ENCODE measurements around the gene CARMIL3.

CARMIL3 gene

DNA sequence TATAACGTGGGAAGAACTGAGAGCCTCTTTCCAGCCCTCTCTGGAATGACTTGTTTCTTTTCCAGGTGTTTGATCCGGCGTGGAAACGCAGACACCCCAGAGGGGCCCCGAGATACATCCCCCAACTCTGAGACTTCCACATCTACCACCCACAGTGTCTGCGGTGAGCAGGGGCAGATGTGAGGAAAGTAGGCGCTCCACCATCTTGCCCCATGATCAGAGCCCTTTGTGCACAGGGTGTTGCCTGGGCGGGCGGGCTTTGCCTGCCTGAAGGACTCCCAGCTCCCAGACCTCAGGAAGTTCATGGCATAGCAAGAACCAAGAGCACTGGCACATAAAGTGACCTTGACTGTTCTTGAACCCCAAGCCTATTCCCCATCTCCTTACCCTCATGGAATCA is 2.8 kb downstream of the CARMIL3 start:
- TF ChIP-seq, protein P1, sequence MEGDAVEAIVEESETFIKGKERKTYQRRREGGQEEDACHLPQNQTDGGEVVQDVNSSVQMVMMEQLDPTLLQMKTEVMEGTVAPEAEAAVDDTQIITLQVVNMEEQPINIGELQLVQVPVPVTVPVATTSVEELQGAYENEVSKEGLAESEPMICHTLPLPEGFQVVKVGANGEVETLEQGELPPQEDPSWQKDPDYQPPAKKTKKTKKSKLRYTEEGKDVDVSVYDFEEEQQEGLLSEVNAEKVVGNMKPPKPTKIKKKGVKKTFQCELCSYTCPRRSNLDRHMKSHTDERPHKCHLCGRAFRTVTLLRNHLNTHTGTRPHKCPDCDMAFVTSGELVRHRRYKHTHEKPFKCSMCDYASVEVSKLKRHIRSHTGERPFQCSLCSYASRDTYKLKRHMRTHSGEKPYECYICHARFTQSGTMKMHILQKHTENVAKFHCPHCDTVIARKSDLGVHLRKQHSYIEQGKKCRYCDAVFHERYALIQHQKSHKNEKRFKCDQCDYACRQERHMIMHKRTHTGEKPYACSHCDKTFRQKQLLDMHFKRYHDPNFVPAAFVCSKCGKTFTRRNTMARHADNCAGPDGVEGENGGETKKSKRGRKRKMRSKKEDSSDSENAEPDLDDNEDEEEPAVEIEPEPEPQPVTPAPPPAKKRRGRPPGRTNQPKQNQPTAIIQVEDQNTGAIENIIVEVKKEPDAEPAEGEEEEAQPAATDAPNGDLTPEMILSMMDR (IDR thresholded peaks at IDR 0.05; ENCODE audit: low read length, missing control alignments): no peak
- no peak for DNase-seq (ENCODE audit: low read depth)
- H3K4me3 ChIP-seq (replicated peaks; ENCODE audit: low read depth, low read length): no peak overlapping the region

DNA sequence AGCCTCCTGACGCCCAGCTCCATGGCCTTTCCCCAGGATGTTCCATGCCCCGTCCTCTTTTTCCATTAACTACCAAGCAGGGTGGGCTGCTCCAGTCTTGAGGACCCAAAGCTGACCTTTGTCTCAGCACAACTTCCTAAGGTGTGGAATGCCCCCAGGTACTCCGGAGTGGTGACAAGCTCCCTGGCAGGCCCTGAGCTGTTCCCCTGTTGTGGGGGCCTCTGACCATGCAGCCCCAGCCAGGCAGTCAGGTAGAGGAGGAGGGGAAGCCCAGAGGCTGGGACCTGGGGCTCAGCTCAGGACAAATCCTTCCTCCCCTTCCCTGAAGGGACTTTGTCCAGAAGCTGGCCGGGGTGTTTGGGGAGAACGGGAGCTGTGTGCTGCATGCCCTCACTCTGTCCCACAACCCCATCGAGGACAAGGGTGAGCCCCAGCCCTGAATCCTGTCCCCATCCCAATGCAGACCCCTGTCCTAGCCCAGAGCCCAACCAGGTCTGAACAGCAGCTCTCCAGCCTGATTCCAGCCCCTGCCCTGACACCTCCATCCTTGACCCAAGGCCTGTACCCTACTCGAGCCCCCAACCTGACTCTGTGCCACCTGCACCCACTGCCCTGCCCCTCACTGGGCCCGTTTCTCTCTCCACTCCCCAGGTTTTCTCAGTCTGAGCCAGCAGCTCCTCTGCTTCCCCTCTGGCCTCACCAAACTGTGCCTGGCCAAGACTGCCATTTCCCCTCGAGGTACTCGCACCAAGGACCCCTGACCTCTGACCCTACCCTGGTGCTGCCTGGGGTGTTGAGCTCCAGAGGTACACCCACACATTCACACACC is 4.4 kb downstream of the CARMIL3 start:
- no peak overlapping the region for H3K4me3 ChIP-seq (replicated peaks; ENCODE audit: low read depth, low read length)
- no peak for DNase-seq (ENCODE audit: low read depth)
- TF ChIP-seq, protein P1 (IDR thresholded peaks at IDR 0.05; ENCODE audit: low read length, missing control alignments): no peak

DNA sequence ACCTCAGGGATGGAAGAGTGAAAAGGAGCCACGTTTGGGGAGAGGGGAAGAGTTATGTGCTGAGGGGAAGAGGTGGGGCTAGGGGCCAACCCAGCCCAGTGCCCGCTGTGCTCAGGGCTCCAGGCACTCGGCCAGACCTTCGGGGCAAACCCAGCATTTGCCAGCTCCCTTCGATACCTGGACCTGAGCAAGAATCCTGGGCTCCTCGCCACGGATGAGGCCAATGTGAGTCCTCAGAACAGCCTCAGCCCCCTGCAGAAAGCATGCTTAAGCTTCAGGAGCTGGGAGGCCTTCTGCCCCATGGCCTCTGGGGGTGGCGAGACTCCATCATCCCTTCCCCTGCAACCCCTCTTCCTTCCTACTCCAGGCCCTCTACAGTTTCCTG is 5.0 kb downstream of the CARMIL3 start:
- TF ChIP-seq, protein P1 (IDR thresholded peaks at IDR 0.05; ENCODE audit: low read length, missing control alignments): no peak
- DNase-seq (ENCODE audit: low read depth): no peak
- H3K4me3 ChIP-seq (replicated peaks; ENCODE audit: low read depth, low read length): no peak overlapping the region

DNA sequence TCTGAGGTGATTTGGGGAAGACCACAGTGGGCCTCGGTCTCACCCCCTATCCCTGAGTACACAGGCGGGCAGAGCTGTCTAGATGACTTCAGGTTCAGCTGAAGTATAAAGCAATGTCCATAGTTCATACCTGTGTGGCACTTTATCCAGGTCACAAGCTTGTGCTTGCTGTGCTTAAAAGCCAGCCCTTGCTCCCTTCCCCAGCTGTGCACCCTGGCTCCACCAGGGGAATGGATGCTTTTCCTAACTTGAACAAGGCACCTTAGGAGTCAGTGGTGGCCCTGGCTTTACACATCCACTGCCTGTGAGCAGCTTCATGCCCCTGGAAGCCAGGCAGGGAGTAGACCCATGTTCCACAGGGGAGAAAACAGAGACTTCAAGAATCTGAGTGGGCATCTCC is 5.5 kb downstream of the CARMIL3 start:
- no peak for DNase-seq (ENCODE audit: low read depth)
- TF ChIP-seq, protein P1 (IDR thresholded peaks at IDR 0.05; ENCODE audit: low read length, missing control alignments): no peak

DNA sequence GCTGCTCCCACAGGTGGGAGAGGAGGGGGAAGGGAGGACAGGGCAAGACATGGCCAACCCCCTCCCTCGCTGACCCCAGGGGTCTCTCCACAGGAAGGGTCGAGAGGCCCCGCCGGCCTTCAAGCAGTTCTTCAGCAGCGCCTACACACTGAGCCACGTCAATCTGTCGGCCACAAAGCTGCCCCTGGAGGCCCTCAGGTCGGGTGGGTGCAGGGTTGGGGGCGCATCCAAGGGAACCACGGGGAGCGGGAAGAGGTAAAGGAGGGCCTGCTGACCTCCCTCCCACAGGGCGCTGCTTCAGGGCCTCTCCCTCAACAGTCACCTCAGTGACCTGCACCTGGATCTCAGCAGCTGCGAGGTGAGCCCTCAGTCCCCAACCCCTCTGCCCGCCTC is 6.1 kb downstream of the CARMIL3 start:
- DNase-seq (ENCODE audit: low read depth): no peak
- H3K4me3 ChIP-seq (replicated peaks; ENCODE audit: low read depth, low read length): no peak overlapping the region
- TF ChIP-seq, protein P1 (IDR thresholded peaks at IDR 0.05; ENCODE audit: low read length, missing control alignments): no peak

More for the DNA sequence above, 5.5 kb downstream of the CARMIL3 start:
- H3K4me3 ChIP-seq (replicated peaks; ENCODE audit: low read depth, low read length): no peak overlapping the region

DNA sequence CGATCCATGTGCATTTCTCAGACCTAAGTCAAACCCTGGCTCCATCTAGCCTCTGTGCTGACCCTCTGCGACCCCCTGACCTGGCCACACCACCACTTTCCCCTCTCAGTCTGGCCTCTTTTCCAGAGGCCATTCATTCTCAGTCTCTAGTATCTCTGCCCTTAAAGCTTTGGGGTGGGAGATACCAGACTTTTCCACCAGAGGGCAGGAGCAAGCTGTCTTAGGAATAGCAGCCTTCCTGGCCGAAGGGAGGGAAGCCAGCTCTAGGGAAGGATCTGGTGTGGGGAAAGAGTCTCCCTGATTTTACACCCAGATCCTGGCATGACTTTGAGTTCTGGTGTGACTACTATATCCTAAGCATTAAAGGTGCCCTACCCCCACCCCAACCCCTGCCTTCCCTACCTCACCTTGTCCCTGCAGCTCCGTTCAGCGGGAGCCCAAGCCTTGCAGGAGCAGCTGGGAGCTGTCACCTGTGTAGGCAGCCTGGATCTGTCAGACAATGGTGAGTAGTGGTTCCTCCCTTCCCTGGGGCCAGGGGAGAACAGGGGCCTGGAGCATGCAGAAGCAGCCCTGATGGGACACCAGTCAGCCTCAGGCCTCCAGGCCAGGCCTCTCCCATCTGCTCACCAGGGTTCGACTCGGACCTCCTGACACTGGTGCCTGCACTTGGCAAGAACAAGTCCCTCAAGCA is 6.6 kb downstream of the CARMIL3 start:
- no peak overlapping the region for H3K4me3 ChIP-seq (replicated peaks; ENCODE audit: low read depth, low read length)
- TF ChIP-seq, protein P1 (IDR thresholded peaks at IDR 0.05; ENCODE audit: low read length, missing control alignments): peak; percentile 81
- peak; percentile 82 for DNase-seq (ENCODE audit: low read depth)
